SU-DHL-6 (cell line): Measurements from ENCODE around the gene ZNF311.

Experiments
- EZH2phosphoT487 ChIP-seq: fragments of 200-600 bp; sonication (generic), shearing (Covaris generic); conservative IDR thresholded peaks from 2 replicates; pipeline ENCODE4 v1.6.1; 2018; ENCODE audit warnings: mild to moderate bottlenecking, antibody characterized with exemption, low read length, moderate library complexity, mixed read lengths
- TF ChIP-seq, protein P1 (sequence below): fragments of 200-600 bp; sonication (generic); IDR thresholded peaks from one replicate; pipeline ENCODE4 v1.5.1; 2017; ENCODE audit warnings: antibody characterized with exemption, mild to moderate bottlenecking, low read length, moderate library complexity; ENCODE audit not compliant: insufficient read depth, poor library complexity, severe bottlenecking

DNA sequence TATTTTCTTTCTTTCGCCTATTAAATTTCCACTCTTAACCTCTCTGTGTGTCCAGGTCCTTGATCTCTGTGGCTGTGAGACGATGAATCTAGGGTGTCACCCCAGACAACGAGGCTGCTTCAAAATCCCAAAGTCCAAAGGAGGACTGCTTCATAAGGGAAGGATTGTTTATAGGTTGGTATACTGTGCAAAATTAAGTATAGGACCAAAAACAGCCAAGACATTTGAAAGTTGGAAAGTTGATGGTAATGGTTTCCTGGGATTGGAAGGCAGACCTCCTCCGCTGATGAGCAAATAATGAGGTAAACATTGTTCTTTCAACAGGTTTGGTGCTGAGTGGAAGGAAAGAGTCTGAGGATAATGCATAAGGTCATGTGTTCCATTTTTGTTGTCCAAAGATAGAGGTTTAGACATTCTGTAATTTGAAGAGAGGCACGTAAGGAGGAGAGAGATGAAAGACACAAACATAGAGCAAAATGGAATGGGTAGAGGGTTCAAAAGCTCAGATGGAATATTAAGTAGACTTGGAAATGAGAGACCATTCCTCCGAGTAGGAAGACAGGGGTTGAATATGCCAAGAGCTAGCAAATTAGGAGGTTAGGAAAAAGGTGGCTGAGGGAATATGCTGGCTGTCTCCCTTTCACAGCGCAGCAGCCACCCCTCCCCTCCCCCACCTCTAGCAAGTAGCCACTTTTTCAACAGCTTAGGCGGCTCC, 24.8 kb downstream of the ZNF311 start:
- TF ChIP-seq, protein P1, sequence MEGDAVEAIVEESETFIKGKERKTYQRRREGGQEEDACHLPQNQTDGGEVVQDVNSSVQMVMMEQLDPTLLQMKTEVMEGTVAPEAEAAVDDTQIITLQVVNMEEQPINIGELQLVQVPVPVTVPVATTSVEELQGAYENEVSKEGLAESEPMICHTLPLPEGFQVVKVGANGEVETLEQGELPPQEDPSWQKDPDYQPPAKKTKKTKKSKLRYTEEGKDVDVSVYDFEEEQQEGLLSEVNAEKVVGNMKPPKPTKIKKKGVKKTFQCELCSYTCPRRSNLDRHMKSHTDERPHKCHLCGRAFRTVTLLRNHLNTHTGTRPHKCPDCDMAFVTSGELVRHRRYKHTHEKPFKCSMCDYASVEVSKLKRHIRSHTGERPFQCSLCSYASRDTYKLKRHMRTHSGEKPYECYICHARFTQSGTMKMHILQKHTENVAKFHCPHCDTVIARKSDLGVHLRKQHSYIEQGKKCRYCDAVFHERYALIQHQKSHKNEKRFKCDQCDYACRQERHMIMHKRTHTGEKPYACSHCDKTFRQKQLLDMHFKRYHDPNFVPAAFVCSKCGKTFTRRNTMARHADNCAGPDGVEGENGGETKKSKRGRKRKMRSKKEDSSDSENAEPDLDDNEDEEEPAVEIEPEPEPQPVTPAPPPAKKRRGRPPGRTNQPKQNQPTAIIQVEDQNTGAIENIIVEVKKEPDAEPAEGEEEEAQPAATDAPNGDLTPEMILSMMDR = no peak
- no peak for TF ChIP-seq EZH2phosphoT487
